Endothelial cell of umbilical vein (primary cell): ENCODE data around the gene ELP4. TPM values are rescaled to one million over a fixed set of nuclear protein-coding genes. Genes with fewer than 3 reads are reported as not detected.

Source experiments
- BruUV-seq: library from RNA; stranded (reverse); fragments of 400-500 nt; replicated peaks from 2 replicates; lab custom pipeline; 2021; lab: Mats Ljungman, UMichigan
- CTCF ChIA-PET: fragments of 300-600, 350-600 bp; sonication (Branson Sonifier 250); formaldehyde crosslinking; loops from one replicate; lab custom pipeline; 2021; ENCODE audit warnings: antibody characterized with exemption, inconsistent platforms; lab: Charles Lee
- POLR2A ChIA-PET: fragments of 300-600, 350-600 bp; sonication (Branson Sonifier 250); formaldehyde crosslinking; loops from one replicate; lab custom pipeline; 2021; ENCODE audit warnings: antibody characterized with exemption, inconsistent platforms; lab: Charles Lee
- DNase-seq: peaks from one replicate; pipeline ENCODE4 v3.0.0-alpha.2; 2011; ENCODE audit warnings: low read depth, low spot score
- FAIRE-seq: peaks from 2 replicates; lab custom pipeline; 2011; peaks lifted over from hg19 to GRCh38; lab: Jason Lieb, UNC
- H2AFZ ChIP-seq: 2 replicates; pipeline ENCODE4 v1.6.0; 2012; ENCODE audit warnings: low read depth, low read length, control low read depth, inconsistent platforms
- H3K27ac ChIP-seq: 2 replicates; pipeline ENCODE4 v1.5.1; 2011; ENCODE audit warnings: low read depth, mild to moderate bottlenecking, control low read depth, low read length, moderate library complexity; ENCODE audit not compliant: insufficient read depth
- H3K27me3 ChIP-seq, 2 experiments: 2 replicates each; pipeline versions ENCODE4 v1.6.0 to v1.6.1; 2011; ENCODE audit warnings: low read length in 2 of 2, mixed read lengths in 1 of 2; ENCODE audit not compliant: control insufficient read depth in 2 of 2, insufficient read depth in 2 of 2
- H3K36me3 ChIP-seq, 2 experiments: 2 replicates in 1 of 2; 3 replicates in 1 of 2; pipeline ENCODE4 v1.5.1; 2011; ENCODE audit warnings: low read length in 2 of 2, mild to moderate bottlenecking in 1 of 2, moderate library complexity in 1 of 2; ENCODE audit not compliant: control insufficient read depth in 2 of 2, insufficient read depth in 2 of 2; ENCODE audit errors: extremely low read depth in 1 of 2
- H3K4me1 ChIP-seq: 3 replicates; pipeline ENCODE4 v1.5.1; 2011; ENCODE audit warnings: mild to moderate bottlenecking, low read length; ENCODE audit not compliant: control insufficient read depth, insufficient read depth; ENCODE audit errors: extremely low read depth
- H3K4me2 ChIP-seq: 2 replicates; pipeline ENCODE4 v1.6.1; 2011; ENCODE audit warnings: low read length, control low read depth, mixed read lengths; ENCODE audit not compliant: insufficient read depth
- H3K4me3 ChIP-seq, 3 experiments: fragments of 200-600 bp in 1 of 3; sonication (generic), shearing (Covaris generic) in 1 of 3; replicated peaks in 1 of 3; 2 replicates each; pipeline ENCODE4 v1.5.1; 2011 to 2016; ENCODE audit warnings: control low read depth in 3 of 3, low read length in 3 of 3, mild to moderate bottlenecking in 2 of 3, inconsistent platforms in 1 of 3, low read depth in 1 of 3, moderate library complexity in 1 of 3; ENCODE audit not compliant: insufficient read depth in 1 of 3
- H3K79me2 ChIP-seq: 2 replicates; pipeline ENCODE4 v1.6.0; 2012; ENCODE audit warnings: low read length, inconsistent platforms; ENCODE audit not compliant: control insufficient read depth, insufficient read depth
- H3K9ac ChIP-seq: replicated peaks from 2 replicates; pipeline ENCODE3; 2011; ENCODE audit warnings: low read length, control low read depth; ENCODE audit not compliant: insufficient read depth; ENCODE audit errors: extremely low read depth
- H3K9me1 ChIP-seq: replicated peaks from 3 replicates; pipeline ENCODE4 v1.6.0; 2011; ENCODE audit warnings: mild to moderate bottlenecking, low read length; ENCODE audit not compliant: control insufficient read depth, insufficient read depth; ENCODE audit errors: extremely low read depth
- H3K9me3 ChIP-seq: replicated peaks from 2 replicates; pipeline ENCODE4 v1.5.1; 2012; ENCODE audit warnings: low read length, inconsistent platforms; ENCODE audit not compliant: control insufficient read depth, insufficient read depth
- H4K20me1 ChIP-seq: replicated peaks from 2 replicates; pipeline ENCODE3; 2011; ENCODE audit warnings: mild to moderate bottlenecking, low read length; ENCODE audit not compliant: control insufficient read depth, insufficient read depth; ENCODE audit errors: extremely low read depth
- CTCF ChIP-seq, 2 donors: IDR thresholded peaks; 1 replicate in 1 of 2; 2 replicates in 1 of 2; pipeline ENCODE4 v1.5.1; 2011; ENCODE audit warnings: low read length in 2 of 2, mild to moderate bottlenecking in 2 of 2, moderate library complexity in 2 of 2, control low read depth in 1 of 2, inconsistent platforms in 1 of 2, low read depth in 1 of 2; ENCODE audit not compliant: insufficient read depth in 1 of 2; ENCODE audit errors: extremely low read depth in 1 of 2
- EZH2 ChIP-seq: IDR thresholded peaks from 2 replicates; pipeline ENCODE4 v1.6.1; 2012; ENCODE audit warnings: borderline replicate concordance, low read depth, mild to moderate bottlenecking, moderate library complexity, low read length, inconsistent platforms; ENCODE audit not compliant: severe bottlenecking
- FOS ChIP-seq: IDR thresholded peaks from 2 replicates; pipeline ENCODE4 v1.6.1; 2011; ENCODE audit warnings: mild to moderate bottlenecking, low read length, moderate library complexity, borderline replicate concordance; ENCODE audit not compliant: insufficient read depth
- GATA2 ChIP-seq: IDR thresholded peaks from 2 replicates; pipeline ENCODE4 v1.7.0; 2011; ENCODE audit warnings: low read depth, mild to moderate bottlenecking, moderate library complexity, mixed read lengths, low read length; ENCODE audit not compliant: insufficient read length, insufficient read depth
- JUN ChIP-seq: IDR thresholded peaks from 2 replicates; pipeline ENCODE4 v1.6.1; 2011; ENCODE audit warnings: borderline replicate concordance, low read depth; ENCODE audit not compliant: insufficient read length, insufficient read depth
- MYC ChIP-seq: IDR thresholded peaks from one replicate; pipeline ENCODE4 v1.6.1; 2011; ENCODE audit warnings: mild to moderate bottlenecking, low read depth, low read length
- POLR2A ChIP-seq: IDR thresholded peaks from 2 replicates; pipeline ENCODE4 v1.6.1; 2012; ENCODE audit warnings: low read depth, mild to moderate bottlenecking, control low read depth, low read length
- POLR2AphosphoS5 ChIP-seq: IDR thresholded peaks from 2 replicates; pipeline ENCODE4 v1.6.1; 2012; ENCODE audit warnings: low read depth, mild to moderate bottlenecking, control low read depth, low read length, moderate library complexity; ENCODE audit not compliant: insufficient read depth
- dilution Hi-C: fragments of 300-500 bp; cut with MboI; formaldehyde crosslinking; loops from one replicate; pipeline ENCODE4 v1.15.0; 2019; ENCODE audit warnings: low sequenced_read_pairs; ENCODE audit not compliant: extremely low pct_ligation_motif_present
- intact Hi-C: fragments of 100-400 bp; cut with micrococcal nuclease; formaldehyde crosslinking; loops from one replicate; pipeline ENCODE4 v1.10.0; 2022
- polyA plus RNA-seq, 4 experiments: library from polyadenylated mRNA; depleted of rRNA in 3 of 4; stranded (reverse) in 3 of 4; unstranded in 1 of 4; fragments of >200 nt; gene quantifications; 2 replicates each; pipeline versions ENCODE4 v1.2.1 to v1.2.3, GENCODE V29; 2011 to 2012; ENCODE audit warnings: missing spikeins in 1 of 4
- total RNA-seq: library from RNA; stranded (reverse); gene quantifications from 2 replicates; pipeline ENCODE4 v1.2.3, GENCODE V29; 2021
- TF ChIP-seq, protein P1 (sequence below): IDR thresholded peaks from 2 replicates; pipeline ENCODE4 v1.6.1; 2011; ENCODE audit not compliant: insufficient read depth, insufficient read length

ELP4 gene
- total and polyA plus RNA-seq, 2 donors (not counting 3 experiments of a cell fraction or from before 2014, with no cell fraction given) = 11.6 to 16.3 TPM

GRCh38 chr11:31651822-31652221, 142.3 kb downstream of the ELP4 start:
- Histone ChIP-seq H3K9ac (no peak overlapping the region), H4K20me1 (no peaks in the 10 kb centered on the region), H3K27ac (no peak overlapping the region), H3K9me3 (no peaks in the 10 kb centered on the region), H3K79me2 (no peaks in the 10 kb centered on the region), H3K4me2 (no peak overlapping the region), H3K36me3 (no peaks in the 10 kb centered on the region), H3K4me1 (no peaks in the 10 kb centered on the region), H2AFZ (no peak overlapping the region), H3K4me3 (no peak overlapping the region), H3K9me1 (no peaks in the 10 kb centered on the region), H3K27me3 (no peaks in the 10 kb centered on the region)
- no TSS peak for BruUV-seq
- CTCF ChIA-PET = interaction anchor here (0.5 to 4.0 kb wide), 2 partner anchors 11 to 52 kb away, joined by 3 to 25 read pairs; no protein-coding TSS in a partner anchor
- TF ChIP-seq FOS (no peak), JUN (no peak), MYC (no peak), POLR2AphosphoS5 (no peak), GATA2 (no peak), EZH2 (no peak), CTCF (IDR thresholded peaks at IDR 0.05; ENCODE audit: extremely low read depth in 1 of 2, insufficient read depth in 1 of 2, low read depth in 1 of 2, low read length in 2 of 2) (no peak), POLR2A (no peak)
- TF ChIP-seq, protein P1, sequence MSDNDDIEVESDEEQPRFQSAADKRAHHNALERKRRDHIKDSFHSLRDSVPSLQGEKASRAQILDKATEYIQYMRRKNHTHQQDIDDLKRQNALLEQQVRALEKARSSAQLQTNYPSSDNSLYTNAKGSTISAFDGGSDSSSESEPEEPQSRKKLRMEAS = no peak
- dilution Hi-C loops (no loop called here), intact Hi-C loops (no loop called here)
- DNase-seq (no peak), FAIRE-seq (no peak)
- POLR2A ChIA-PET = no interaction called here
